Breast epithelium (tissue), 4 donors: Measurements from ENCODE around the gene GTPBP6. TPM values are rescaled to one million over a fixed set of nuclear protein-coding genes. Genes with fewer than 3 reads are reported as not detected.

Experiments
- DNase-seq, 2 donors: peaks; one replicate each; pipeline ENCODE4 v3.0.0-alpha.2; 2019; ENCODE audit warnings: low spot score in 2 of 2
- H3K27ac ChIP-seq, 2 donors: fragments of 200-600 bp; sonication (generic) in 1 of 2; one replicate each; pipeline ENCODE4 v1.5.1; 2016 to 2019; ENCODE audit warnings: mild to moderate bottlenecking in 1 of 2
- H3K27me3 ChIP-seq, 2 donors: fragments of 200-600 bp; sonication (generic) in 1 of 2; one replicate each; pipeline versions ENCODE4 v1.5.1 to v1.6.0; 2017 to 2019; ENCODE audit warnings: control low read depth in 1 of 2, mild to moderate bottlenecking in 1 of 2
- H3K36me3 ChIP-seq: fragments of 200-600 bp; one replicate; pipeline ENCODE4 v1.5.1; 2019
- H3K4me1 ChIP-seq, 2 donors: fragments of 200-600 bp; sonication (generic); one replicate each; pipeline ENCODE4 v1.5.1; 2016 to 2019; ENCODE audit warnings: control low read depth in 1 of 2
- H3K4me3 ChIP-seq, 3 donors: fragments of 200-600 bp; sonication (generic); 1 replicate in 2 of 3; 2 replicates in 1 of 3; pipeline ENCODE4 v1.5.1; 2016 to 2019; ENCODE audit warnings: mild to moderate bottlenecking in 3 of 3, moderate library complexity in 2 of 3
- H3K9me3 ChIP-seq, 2 donors: fragments of 200-600 bp; sonication (generic) in 1 of 2; one replicate each; pipeline ENCODE4 v1.5.1; 2016 to 2019; ENCODE audit warnings: control low read depth in 1 of 2
- POLR2A ChIP-seq: fragments of 450-650 bp; IDR thresholded peaks from one replicate; pipeline ENCODE4 v1.6.1; 2016; ENCODE audit warnings: antibody characterized with exemption, mild to moderate bottlenecking, moderate library complexity
- POLR2AphosphoS5 ChIP-seq, 3 donors: sonication (generic); formaldehyde crosslinking; IDR thresholded peaks; one replicate each; pipeline ENCODE4 v1.6.1; 2017; ENCODE audit warnings: antibody characterized with exemption in 3 of 3
- intact Hi-C: fragments of 100-400 bp; cut with DNase I; formaldehyde crosslinking; loops from one replicate; pipeline ENCODE4 v1.15.1; 2023; ENCODE audit warnings: low total_unique reads
- total RNA-seq, 3 donors: library from RNA; depleted of rRNA; stranded (reverse); fragments of >200 nt; gene quantifications; one replicate each; pipeline ENCODE4 v1.1.0, GENCODE V29; 2016
- TF ChIP-seq, protein P1 (sequence below), 3 donors: fragments of 450-650 bp; IDR thresholded peaks; one replicate each; pipeline ENCODE4 v1.5.1; 2016 to 2017; ENCODE audit warnings: antibody characterized with exemption in 3 of 3, mild to moderate bottlenecking in 3 of 3, moderate library complexity in 3 of 3

GTPBP6 gene, protein sequence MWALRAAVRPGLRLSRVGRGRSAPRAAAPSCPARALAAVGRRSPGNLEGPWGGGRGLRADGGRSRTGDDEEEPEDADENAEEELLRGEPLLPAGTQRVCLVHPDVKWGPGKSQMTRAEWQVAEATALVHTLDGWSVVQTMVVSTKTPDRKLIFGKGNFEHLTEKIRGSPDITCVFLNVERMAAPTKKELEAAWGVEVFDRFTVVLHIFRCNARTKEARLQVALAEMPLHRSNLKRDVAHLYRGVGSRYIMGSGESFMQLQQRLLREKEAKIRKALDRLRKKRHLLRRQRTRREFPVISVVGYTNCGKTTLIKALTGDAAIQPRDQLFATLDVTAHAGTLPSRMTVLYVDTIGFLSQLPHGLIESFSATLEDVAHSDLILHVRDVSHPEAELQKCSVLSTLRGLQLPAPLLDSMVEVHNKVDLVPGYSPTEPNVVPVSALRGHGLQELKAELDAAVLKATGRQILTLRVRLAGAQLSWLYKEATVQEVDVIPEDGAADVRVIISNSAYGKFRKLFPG
- 10 to 100 TPM; 25.5 to 45.9 (median 27.2) TPM for total RNA-seq

GRCh38 chrX:318739-319578, at the start of gene GTPBP6:
Gene GTPBP6 (minus strand): TSS chrX:318796. CDS start chrX:318787, 9 bp downstream.
- H3K27me3 ChIP-seq = no peaks in the 10 kb centered on the region
- H3K27ac ChIP-seq = peak within 1 kb of the TSS; percentile 94 to 100
- H3K4me3 ChIP-seq = peak within 1 kb of the TSS; percentile 81 to 100 (median 95)
- intact Hi-C loops = no loop called here
- peaks cover 0 to 10% of the 10 kb centered on the region in 2 donors for H3K4me1 ChIP-seq
- TF ChIP-seq, protein P1, sequence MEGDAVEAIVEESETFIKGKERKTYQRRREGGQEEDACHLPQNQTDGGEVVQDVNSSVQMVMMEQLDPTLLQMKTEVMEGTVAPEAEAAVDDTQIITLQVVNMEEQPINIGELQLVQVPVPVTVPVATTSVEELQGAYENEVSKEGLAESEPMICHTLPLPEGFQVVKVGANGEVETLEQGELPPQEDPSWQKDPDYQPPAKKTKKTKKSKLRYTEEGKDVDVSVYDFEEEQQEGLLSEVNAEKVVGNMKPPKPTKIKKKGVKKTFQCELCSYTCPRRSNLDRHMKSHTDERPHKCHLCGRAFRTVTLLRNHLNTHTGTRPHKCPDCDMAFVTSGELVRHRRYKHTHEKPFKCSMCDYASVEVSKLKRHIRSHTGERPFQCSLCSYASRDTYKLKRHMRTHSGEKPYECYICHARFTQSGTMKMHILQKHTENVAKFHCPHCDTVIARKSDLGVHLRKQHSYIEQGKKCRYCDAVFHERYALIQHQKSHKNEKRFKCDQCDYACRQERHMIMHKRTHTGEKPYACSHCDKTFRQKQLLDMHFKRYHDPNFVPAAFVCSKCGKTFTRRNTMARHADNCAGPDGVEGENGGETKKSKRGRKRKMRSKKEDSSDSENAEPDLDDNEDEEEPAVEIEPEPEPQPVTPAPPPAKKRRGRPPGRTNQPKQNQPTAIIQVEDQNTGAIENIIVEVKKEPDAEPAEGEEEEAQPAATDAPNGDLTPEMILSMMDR (IDR thresholded peaks at IDR 0.05) = peak in 1 of 3 donors; percentile 9
- TF ChIP-seq POLR2AphosphoS5 (IDR thresholded peaks at IDR 0.05) (peak; percentile 41 to 72 (median 65)), POLR2A (no peak)
- peak; percentile 100 for DNase-seq
- H3K36me3 ChIP-seq = no peaks in the 10 kb centered on the region
- no peaks in the 10 kb centered on the region for H3K9me3 ChIP-seq

DNA sequence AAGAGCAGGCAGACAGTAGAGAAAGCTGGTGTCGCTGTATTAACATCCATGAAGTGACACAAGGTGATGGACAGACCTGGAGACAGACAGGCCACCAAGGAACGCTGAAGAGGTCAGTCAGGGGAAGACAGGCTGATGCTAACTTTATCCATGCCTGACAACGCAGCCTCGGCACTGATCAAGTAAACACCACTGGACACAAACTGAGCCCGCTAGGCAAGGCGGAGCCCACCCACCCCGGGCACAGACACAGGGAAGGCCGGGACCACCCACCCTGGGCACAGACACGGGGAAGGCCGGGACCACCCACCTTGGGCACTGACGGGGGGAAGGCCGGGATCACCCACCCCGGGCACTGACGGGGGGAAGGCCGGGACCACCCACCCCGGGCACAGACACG, 49.3 kb upstream of the GTPBP6 start:
- no peak overlapping the region for H3K4me3 ChIP-seq
- intact Hi-C loops = no loop called here
- no peaks in the 10 kb centered on the region for H3K4me1 ChIP-seq
- DNase-seq = no peak
- peaks cover 0 to 7% of the 10 kb centered on the region in 2 donors for H3K27me3 ChIP-seq
- H3K27ac ChIP-seq = no peak overlapping the region
- no peak for TF ChIP-seq POLR2AphosphoS5 (IDR thresholded peaks at IDR 0.05)
- TF ChIP-seq, protein P1 (IDR thresholded peaks at IDR 0.05) = no peak
- no peak for TF ChIP-seq POLR2A
- H3K36me3 ChIP-seq = no peaks in the 10 kb centered on the region
- H3K9me3 ChIP-seq = no peaks in the 10 kb centered on the region

DNA sequence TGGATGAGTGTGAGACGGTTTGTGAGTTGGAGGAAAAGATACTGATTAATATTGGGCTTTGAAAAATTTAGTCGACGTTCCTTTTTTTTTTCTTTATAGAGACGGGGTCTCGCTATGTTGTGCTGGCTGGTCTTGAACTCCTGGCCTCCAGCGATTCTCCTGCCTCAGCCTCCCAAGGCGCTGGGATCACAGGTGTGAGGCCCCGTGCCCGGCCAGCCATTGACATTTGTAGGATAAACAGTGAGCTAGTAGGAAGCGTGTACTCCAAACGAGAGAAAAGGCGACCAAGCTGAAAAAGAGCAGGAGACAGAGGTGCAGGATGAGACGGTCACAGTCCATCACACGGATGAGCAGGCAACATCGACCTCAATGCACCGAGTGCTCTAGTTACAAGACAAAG, 48.8 kb upstream of the GTPBP6 start:
- intact Hi-C loops = no loop called here
- Histone ChIP-seq H3K27ac (no peak overlapping the region), H3K27me3 (peaks cover 0 to 2% of the 10 kb centered on the region in 2 donors), H3K36me3 (no peaks in the 10 kb centered on the region), H3K4me3 (no peak overlapping the region), H3K4me1 (no peaks in the 10 kb centered on the region), H3K9me3 (no peaks in the 10 kb centered on the region)
- TF ChIP-seq, protein P1 (IDR thresholded peaks at IDR 0.05) = no peak
- TF ChIP-seq POLR2A (no peak), POLR2AphosphoS5 (IDR thresholded peaks at IDR 0.05) (no peak)
- DNase-seq = no peak

GRCh38 chrX:363621-364375, 45.2 kb upstream of the GTPBP6 start:
- Histone ChIP-seq H3K27ac (no peak overlapping the region), H3K27me3 (no peaks in the 10 kb centered on the region), H3K4me1 (no peaks in the 10 kb centered on the region), H3K36me3 (no peaks in the 10 kb centered on the region), H3K4me3 (no peak overlapping the region), H3K9me3 (peaks cover 21 to 27% of the 10 kb centered on the region in 2 donors)
- no peak for DNase-seq
- TF ChIP-seq POLR2A = no peak
- TF ChIP-seq, protein P1 (IDR thresholded peaks at IDR 0.05) = no peak
- TF ChIP-seq POLR2AphosphoS5 (IDR thresholded peaks at IDR 0.05) = no peak
- intact Hi-C loops = no loop called here
